HG03565 (cell line): ENCODE data around the gene S1PR5.
"Not testable (repeated sequence)": the region's sequence is repeated elsewhere in the genome, so short reads cannot be mapped to it uniquely, and the experiment has no call there.

Experiments used
- ATAC-seq: cut with Tn5 transposase; IDR thresholded peaks from one replicate; pipeline ENCODE4 v1.9.1; 2021; ENCODE audit warnings: mild to moderate bottlenecking, moderate library complexity; ENCODE audit not compliant: unreplicated experiment

Gene S1PR5

DNA sequence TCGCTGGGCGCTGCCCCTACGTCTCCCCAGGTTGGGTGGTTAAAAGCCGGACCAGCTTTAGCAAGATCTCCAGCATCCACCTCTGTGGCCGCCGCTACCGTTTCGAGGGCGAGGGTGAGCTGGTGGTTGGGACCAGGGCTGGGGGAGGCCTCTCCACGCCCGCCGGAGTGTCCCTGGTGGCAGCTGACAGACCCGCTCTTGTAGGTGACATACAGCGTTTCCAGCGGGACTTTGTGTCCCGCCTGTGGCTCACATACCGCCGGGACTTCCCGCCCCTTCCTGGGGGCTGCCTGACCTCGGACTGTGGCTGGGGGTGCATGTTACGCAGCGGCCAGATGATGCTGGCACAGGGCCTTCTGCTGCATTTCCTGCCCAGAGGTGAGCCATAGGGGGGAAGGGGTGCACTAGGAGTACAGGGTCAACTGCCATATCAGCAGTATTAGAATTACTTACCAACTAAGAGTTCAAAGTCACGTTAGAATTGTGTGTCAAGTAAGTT lies 27.6 kb upstream of the S1PR5 start:
- no peak for ATAC-seq

DNA sequence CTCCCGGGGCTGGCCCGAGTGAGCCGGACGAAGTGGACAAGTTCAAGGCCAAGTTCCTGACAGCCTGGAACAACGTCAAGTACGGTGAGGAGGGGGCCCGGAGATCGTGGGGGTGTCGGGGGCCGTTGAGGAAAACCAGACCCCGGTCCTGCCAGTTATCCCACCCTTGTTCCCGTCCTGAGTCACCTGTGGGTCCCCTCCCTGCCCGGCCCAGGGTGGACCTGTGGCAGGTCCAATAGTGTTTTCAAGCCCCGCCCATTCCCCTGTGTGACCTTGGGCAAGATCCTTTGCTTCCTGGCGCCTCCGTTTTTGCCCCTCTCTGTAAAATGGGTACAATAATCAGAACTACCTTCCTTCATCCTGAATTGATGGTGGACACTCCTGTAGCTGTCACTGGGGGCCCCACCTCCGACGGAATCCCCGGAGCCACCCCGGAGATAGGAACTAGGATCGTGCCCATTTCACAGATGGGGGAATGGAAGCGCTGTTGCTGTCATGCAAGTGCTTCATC lies 27.1 kb upstream of the S1PR5 start:
- no peak for ATAC-seq

GRCh38 chr19:10543420-10544241 lies 26.4 kb upstream of the S1PR5 start, which contains the start of gene ATG4D:
Gene ATG4D, plus strand, starts transcription at chr19:10543904. Its CDS starts 187 bp downstream, at chr19:10544091.
- ATAC-seq = peak; percentile 44

DNA sequence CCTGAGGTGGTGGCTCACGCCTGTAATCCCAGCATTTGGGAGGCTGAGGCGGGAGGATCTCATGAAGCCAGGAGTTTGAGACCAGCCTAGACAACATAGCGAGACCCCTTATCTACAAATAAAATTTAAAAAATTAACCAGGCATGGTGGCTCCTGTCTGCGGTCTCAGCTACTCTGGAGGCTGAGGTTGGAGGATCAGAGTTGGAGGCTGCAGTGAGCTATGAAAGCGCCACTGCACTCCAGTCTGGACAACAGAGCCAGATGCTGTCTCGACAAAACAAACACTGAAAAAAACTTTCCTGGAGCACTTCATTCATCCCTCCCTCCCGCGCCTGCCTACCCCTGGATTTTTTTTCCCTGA lies 25.8 kb upstream of the S1PR5 start:
- ATAC-seq = no peak

DNA sequence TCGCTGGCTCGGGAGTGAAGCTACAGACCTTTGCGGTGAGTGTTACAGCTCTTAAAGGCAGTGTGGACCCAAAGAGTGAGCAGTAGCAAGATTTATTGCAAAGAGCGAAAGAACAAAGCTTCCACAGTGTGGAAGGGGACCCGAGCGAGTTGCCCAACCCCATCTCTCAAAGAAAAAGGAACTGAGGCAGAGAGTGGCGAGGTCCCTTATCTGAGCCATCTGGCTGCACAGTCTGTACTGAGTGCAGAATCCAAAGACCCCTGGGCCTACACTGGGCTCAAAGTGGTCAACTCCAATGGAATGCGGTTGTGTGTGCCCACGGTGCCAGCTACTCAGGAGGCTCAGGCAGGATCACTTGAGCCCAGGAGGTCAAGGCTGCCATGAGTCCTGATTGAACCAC lies 21.8 kb upstream of the S1PR5 start:
- not testable (repeated sequence) for ATAC-seq

DNA sequence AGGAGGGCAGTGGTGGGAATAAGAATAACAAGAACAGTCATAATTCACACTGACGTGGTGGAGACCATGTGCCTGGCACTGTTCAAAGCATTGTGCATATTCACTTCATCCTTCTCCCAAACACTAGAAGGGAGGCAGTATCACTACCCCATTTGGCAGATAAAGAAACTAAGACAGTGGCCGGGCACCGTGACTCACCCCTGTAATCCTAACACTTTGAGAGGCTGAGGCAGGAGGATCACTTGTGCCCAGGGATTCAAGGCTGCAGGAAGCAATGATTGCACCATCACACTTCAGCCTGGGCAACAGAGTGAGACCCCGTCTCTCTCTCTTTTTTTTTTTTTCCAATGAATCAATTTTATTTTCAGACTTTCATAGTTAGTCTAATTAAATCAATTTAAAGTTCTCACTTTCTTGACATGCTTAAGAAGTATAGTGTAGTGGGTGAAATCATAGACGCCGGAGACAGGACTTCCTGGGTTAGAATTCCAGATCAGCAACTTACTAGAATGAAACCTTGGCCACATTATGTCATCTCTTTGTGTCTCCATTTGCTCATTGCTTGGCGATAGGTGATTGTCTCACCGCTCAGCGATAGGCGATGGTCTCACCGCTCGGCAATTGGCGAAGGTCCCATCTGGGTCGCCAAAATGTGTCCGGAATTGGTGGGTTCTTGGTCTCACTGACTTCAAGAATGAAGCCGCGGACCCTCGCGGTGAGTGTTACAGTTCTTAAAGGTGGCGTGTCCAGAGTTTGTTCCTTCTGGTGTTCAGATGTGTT lies 21.1 kb upstream of the S1PR5 start:
- no peak for ATAC-seq

DNA sequence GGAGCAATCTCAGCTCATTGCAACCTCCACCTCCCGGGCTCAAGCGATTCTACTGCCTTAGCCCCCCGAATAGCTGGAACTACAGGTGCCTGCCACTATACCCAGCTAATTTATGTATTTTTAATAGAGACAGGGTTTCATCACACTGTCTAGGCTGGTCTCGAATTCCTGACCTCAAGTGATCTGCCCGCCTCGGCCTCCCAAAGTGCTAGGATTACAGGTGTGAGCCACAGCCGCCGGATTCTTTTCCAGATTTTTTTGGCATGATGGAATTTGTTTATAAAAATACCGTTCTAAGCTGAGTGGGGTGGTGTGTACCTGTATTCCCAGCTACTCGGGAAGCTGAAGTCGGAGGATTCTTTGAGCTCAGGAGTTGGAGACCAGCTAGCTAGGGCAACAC lies 20.4 kb upstream of the S1PR5 start:
- no peak for ATAC-seq

GRCh38 chr19:10535613-10536012 lies 18.4 kb upstream of the S1PR5 start:
- no peak for ATAC-seq

DNA sequence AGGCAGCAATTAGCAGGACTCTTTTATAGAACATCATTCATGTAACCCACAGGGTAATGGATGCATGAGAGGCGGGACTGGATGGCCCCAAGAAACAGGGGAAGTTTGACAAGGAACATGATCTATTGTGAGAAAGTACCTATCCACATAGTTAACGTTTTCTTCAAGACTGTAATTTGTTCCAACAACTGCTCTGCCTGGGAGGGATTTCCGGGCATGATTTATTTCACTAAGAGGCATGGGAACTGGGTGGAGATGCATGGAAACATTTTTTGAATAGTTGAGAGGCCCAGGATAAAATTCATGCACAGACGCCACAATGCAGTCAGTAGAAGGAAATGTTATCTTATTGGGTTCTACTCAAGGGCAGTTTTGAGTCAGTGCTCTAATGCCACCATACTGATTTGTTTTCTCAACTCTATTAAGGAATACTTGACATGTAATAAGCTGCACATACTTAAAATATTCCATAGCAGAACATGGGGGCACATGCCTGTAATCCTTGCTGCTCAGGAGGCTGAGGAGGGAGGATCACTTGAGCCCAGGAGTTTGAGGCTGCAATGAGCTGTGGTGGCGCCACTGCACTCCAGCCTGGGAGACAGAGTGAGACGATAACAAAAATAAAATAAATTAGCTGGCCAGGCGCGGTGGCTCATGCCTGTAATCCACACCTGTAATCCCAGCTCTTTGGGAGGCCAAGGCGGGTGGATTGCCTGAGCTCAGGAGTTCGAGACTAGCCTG lies 16.6 kb upstream of the S1PR5 start:
- ATAC-seq = no peak

DNA sequence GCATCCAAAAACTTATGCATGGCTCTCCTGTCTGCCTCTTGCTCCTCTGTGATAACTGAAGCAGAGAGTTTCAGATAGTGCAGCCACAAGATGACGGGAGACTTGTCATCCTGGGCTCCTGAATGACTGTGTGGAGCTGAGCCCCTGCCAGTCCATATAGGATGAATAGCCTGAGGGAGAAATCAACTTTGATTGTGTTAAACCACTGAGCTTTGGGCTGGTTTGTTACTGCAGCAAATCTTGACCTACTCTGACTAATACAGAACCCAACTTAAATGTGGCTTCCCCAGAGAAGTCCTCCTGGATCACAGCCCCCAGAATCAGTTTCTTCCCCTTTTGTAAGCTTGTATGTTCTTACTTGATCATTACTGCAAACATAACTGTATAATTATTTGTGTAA lies 15.2 kb upstream of the S1PR5 start:
- ATAC-seq = no peak

DNA sequence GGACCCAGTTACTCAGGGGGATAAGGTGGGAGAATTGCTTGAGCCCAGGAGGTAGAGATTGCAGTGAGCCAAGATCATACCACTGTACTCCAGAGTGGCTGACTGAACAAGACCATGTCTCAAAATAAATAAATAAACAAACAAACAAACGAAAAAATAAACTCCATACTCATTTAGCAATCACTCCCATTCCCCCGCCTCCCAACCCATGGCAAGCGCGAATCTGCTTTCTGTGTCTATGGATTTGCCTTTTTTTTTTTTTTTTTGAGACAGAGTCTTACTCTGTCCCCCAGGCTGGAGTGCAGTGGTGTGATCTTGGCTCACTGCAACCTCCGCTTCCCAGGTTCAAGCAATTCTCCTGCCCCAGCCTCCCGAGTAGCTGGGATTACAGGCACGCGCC lies 9.6 kb upstream of the S1PR5 start:
- not testable (repeated sequence) for ATAC-seq

DNA sequence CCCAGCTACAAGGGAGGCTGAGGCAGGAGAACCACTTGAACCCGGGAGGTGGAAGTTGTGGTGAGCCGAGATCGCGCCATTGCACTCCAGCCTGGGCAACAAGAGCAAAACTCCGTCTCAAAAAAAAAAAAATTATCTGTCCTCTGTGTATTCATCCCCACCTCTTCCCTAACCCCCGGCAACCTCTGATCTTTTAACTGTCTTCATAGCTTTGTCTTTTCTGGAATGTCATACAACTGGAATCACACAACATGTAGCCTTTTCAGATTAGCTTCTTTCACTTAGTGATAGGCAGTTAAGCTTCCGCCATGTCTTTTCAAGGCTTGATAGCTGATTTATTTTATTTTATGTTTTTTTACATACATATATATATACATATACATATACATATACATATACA lies 8.4 kb upstream of the S1PR5 start:
- ATAC-seq = no peak

DNA sequence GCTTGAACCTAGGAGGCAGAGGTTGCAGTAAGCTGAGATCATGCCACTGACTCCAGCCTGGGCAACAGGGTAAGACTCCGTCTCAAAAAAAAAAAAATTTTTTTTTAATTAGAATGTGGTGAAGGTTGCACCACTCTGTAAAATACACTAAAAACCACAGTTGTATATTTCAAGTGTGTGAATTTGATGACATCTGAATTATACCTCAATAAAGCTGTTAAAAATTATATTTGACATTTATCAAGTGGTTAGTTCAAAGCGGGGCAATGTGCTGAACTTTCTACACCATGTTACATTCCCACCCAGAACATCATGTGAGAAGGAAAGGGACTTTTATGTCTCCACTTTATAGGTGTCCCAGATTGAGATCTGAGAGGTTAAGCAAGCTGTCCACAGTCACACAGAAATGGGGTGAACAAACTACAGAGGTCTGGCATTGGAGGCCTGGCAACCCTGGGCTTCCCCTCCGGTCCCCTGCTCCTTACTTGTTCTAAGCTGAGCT lies 5.9 kb upstream of the S1PR5 start:
- ATAC-seq = no peak

DNA sequence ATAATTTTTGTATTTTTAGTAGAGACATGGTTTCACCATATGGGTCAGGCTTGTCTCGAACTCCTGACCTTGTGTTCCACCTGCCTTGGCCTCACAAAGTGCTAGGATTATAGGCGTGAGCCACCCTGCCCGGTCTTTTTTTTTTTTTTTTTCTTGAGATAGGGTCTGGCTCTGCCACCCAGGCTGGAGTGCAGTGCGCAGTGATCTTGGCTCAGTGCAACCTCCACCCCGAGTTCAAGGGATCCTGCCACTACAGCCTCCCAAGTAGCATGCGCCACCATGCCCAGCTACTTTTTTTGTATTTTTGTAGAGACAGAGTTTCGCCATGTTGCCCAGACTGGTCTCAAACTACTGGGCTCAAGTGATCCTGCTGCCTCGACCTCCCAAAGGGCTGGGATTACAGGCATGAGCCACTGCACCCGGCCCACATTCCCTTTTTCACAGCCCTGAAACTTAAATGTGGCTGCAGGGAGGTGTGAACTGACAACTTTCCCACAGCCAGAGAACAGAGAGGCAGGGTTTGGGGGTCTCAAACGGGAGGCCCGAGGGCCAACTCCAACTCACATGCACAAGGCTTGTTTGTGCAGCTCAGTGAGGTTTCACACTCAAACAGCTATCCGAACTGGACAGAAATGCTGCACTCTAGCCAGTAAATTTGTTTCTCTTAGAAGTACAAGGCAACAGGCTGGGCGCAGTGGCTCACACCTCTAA lies 4.4 kb upstream of the S1PR5 start:
- no peak for ATAC-seq

GRCh38 chr19:10520652-10521318 lies 3.5 kb upstream of the S1PR5 start:
- no peak for ATAC-seq

GRCh38 chr19:10519421-10519820 lies 2.2 kb upstream of the S1PR5 start:
- no peak for ATAC-seq

GRCh38 chr19:10518444-10519361 lies 1.5 kb upstream of the S1PR5 start:
- no peak for ATAC-seq

- ATAC-seq = no peak
Observed at GRCh38 chr19:10517760-10518443, 655 bp upstream of the S1PR5 start.
